Ovary (tissue), 3 donors: ENCODE measurements around the gene DOP1A.

Source experiments
- POLR2A ChIP-seq: fragments of 450-650 bp; IDR thresholded peaks from one replicate; pipeline ENCODE4 v1.6.1; 2017; ENCODE audit warnings: antibody characterized with exemption, mild to moderate bottlenecking, moderate library complexity
- TF ChIP-seq, protein P1 (sequence below), 3 donors: fragments of 450-650 bp in 2 of 3; fragments of 200-600 bp in 1 of 3; IDR thresholded peaks; one replicate each; pipeline versions ENCODE4 v1.5.1 to v1.8.0; 2016 to 2022; ENCODE audit warnings: antibody characterized with exemption in 3 of 3, mild to moderate bottlenecking in 1 of 3
- donor health status: DM: no; HTN: no; CAD: no.

- TF ChIP-seq, protein P1, sequence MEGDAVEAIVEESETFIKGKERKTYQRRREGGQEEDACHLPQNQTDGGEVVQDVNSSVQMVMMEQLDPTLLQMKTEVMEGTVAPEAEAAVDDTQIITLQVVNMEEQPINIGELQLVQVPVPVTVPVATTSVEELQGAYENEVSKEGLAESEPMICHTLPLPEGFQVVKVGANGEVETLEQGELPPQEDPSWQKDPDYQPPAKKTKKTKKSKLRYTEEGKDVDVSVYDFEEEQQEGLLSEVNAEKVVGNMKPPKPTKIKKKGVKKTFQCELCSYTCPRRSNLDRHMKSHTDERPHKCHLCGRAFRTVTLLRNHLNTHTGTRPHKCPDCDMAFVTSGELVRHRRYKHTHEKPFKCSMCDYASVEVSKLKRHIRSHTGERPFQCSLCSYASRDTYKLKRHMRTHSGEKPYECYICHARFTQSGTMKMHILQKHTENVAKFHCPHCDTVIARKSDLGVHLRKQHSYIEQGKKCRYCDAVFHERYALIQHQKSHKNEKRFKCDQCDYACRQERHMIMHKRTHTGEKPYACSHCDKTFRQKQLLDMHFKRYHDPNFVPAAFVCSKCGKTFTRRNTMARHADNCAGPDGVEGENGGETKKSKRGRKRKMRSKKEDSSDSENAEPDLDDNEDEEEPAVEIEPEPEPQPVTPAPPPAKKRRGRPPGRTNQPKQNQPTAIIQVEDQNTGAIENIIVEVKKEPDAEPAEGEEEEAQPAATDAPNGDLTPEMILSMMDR (IDR thresholded peaks at IDR 0.05) = no peak
- TF ChIP-seq POLR2A = no peak
Observed at GRCh38 chr6:83071023-83071422, 3.6 kb downstream of the DOP1A start.
